Measurements from ENCODE around the gene CLDN4. TPM values are rescaled to one million over a fixed set of nuclear protein-coding genes. Genes with fewer than 3 reads are reported as not detected.

Gene CLDN4
- total RNA-seq (2021) (32.0 to 54.3 TPM (median 52.5 TPM) in 3 replicates), Bru-seq, nascent RNA (percentile 69 among the genes with signal in this experiment)
- long read RNA-seq, experiment 1, transcript CLDN4-201 (1 exons, 1,831 nt), result major isoform, 153 of 153 reads
- long read RNA-seq, experiment 1, partial matches to known transcripts, result 0 of 153 reads
- long read RNA-seq, experiment 1, other reads (novel, unspliced or antisense), result 0 of 153 reads
- long read RNA-seq, experiment 2, transcript CLDN4-201 (1 exons, 1,831 nt), result major isoform, 58 of 60 reads
- long read RNA-seq, experiment 2, partial matches to known transcripts, result 1 of 60 reads
- long read RNA-seq, experiment 2, other reads (novel, unspliced or antisense), result 1 of 60 reads
- long read RNA-seq, experiment 3, transcript CLDN4-201 (1 exons, 1,831 nt), result major isoform, 42 of 42 reads
- long read RNA-seq, experiment 3, partial matches to known transcripts, result 0 of 42 reads
- long read RNA-seq, experiment 3, other reads (novel, unspliced or antisense), result 0 of 42 reads

GRCh38 chr7:73830681-73831583 lies at the start of gene CLDN4:
Gene CLDN4 (plus strand): TSS chr7:73830996. CDS start chr7:73831202, 206 bp downstream.
- TF ChIP-seq ERG (CRISPR knock-in tag; IDR thresholded peaks at IDR 0.05), result no peak
- TF ChIP-seq MAX (CRISPR knock-in tag; IDR thresholded peaks at IDR 0.05), result peak; percentile 53
- TF ChIP-seq FOXP1 (CRISPR knock-in tag; IDR thresholded peaks at IDR 0.05; ENCODE audit: borderline replicate concordance), result peak; percentile 18; the same call in 1 of the 2 replicates
- TF ChIP-seq GABPB1 (CRISPR knock-in tag; IDR thresholded peaks at IDR 0.05), result peak; percentile 51; the same call in 1 of the 2 replicates
- TF ChIP-seq NFE2L1 (CRISPR knock-in tag; IDR thresholded peaks at IDR 0.05), result no peak
- no peak for TF ChIP-seq MLX (CRISPR knock-in tag; IDR thresholded peaks at IDR 0.05)
- peak; percentile 53; the same call in 1 of the 2 replicates for TF ChIP-seq ZNF121 (CRISPR knock-in tag; IDR thresholded peaks at IDR 0.05)
- peak; percentile 71; the same call in 1 of the 2 replicates for TF ChIP-seq KAT7 (CRISPR knock-in tag; IDR thresholded peaks at IDR 0.05; ENCODE audit: borderline replicate concordance)
- 0 out of 2 replicates have a peak, but pooled peaks have one; percentile 24 for TF ChIP-seq IRF1 (CRISPR knock-in tag; IDR thresholded peaks at IDR 0.05)
- 0 out of 2 replicates have a peak, but pooled peaks have one; percentile 15 for TF ChIP-seq TP53 (CRISPR knock-in tag; IDR thresholded peaks at IDR 0.05)
- 0 out of 2 replicates have a peak, but pooled peaks have one; percentile 47 for TF ChIP-seq EMX1 (CRISPR knock-in tag; IDR thresholded peaks at IDR 0.05)
- TF ChIP-seq USF1 (CRISPR knock-in tag; IDR thresholded peaks at IDR 0.05), result no peak
- 0 out of 2 replicates have a peak, but pooled peaks have one; percentile 57 for TF ChIP-seq SMAD3 (CRISPR knock-in tag; IDR thresholded peaks at IDR 0.05; ENCODE audit: borderline replicate concordance)
- peak; percentile 41; the same call in 1 of the 2 replicates for TF ChIP-seq PRDM15 (CRISPR knock-in tag; IDR thresholded peaks at IDR 0.05)
- ATAC-seq (peak; percentile 14), DNase-seq (ENCODE audit: low spot score) (peak; percentile 80)
- peak within 1 kb of the TSS; percentile 74 for H3K4me3 Mint-ChIP-seq
- peaks cover 1% of the 10 kb centered on the region for H3K27me3 Mint-ChIP-seq (ENCODE audit: low read depth)
- CTCF ChIA-PET, result interaction anchor here (1.8 to 7.9 kb wide), 2 partner anchors 11 to 20 kb away, joined by 10 to 68 read pairs; partner anchors contain the start of gene METTL27
- H3K9me3 Mint-ChIP-seq, result no peaks in the 10 kb centered on the region
- peaks cover 5% of the 10 kb centered on the region for H3K36me3 Mint-ChIP-seq
- H3K4me1 Mint-ChIP-seq, result peaks cover 74% of the 10 kb centered on the region
- POLR2A ChIA-PET, result interaction anchor here (0.6 to 5.7 kb wide), 6 partner anchors 11 to 90 kb away, joined by 3 to 91 read pairs (median 12); partner anchors contain the start of genes ABHD11 and METTL27
- H3K27ac Mint-ChIP-seq, result peak within 1 kb of the TSS; percentile 99
